ENCODE measurements around the gene NR6A1.

Gene NR6A1

DNA sequence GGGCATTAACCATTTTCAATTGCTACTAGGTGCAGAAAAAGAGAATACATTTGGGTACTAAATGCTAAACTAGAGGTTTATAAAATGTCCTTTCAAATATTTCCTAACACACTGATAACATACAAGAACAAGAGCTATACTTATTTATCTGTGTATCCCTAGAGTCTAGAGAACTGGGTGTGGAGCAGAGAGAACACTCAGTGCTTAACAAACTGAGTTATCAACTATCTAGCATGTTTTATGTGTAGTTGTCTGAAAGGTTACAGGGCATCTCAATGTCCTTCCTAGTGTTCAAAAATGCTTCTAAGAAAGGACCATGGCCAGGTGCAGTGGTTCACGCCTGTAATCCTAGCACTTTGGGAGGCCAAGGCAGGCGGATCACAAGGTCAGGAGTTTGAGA is 40.3 kb downstream of the NR6A1 start:
- Histone ChIP-seq H3K9ac (ENCODE audit: low read length) (no peak overlapping the region), H3K4ac (ENCODE audit: low read depth, low read length) (no peak overlapping the region), H3K79me1 (ENCODE audit: low read length) (peaks cover 3% of the 10 kb centered on the region), H3K4me2 (ENCODE audit: low read length) (no peak overlapping the region), H2BK120ac (ENCODE audit: low read depth, low read length) (no peak overlapping the region), H4K8ac (ENCODE audit: low read depth, low read length) (no peak overlapping the region), H2AK5ac (ENCODE audit: low read length) (no peak overlapping the region), H2BK5ac (ENCODE audit: low read length) (no peak overlapping the region), H2BK15ac (replicated peaks; ENCODE audit: low read depth) (no peak overlapping the region), H3K23ac (ENCODE audit: low read length) (no peak overlapping the region), H3K27ac (ENCODE audit: low read depth, low read length) (no peak overlapping the region), H3K36me3 (ENCODE audit: control insufficient read depth, insufficient read depth, low read length) (no peaks in the 10 kb centered on the region), H3K4me3 (ENCODE audit: low read length) (no peak overlapping the region), H3K79me2 (ENCODE audit: control insufficient read depth, insufficient read depth, low read length) (peaks cover 4% of the 10 kb centered on the region), H3K56ac (ENCODE audit: low read length) (no peak overlapping the region), H4K5ac (ENCODE audit: low read length) (no peak overlapping the region), H3K27me3 (ENCODE audit: insufficient read depth, low read length, poor library complexity) (no peaks in the 10 kb centered on the region), H3K18ac (ENCODE audit: low read length) (no peak overlapping the region), H3K4me1 (ENCODE audit: control insufficient read depth, low read depth, low read length) (no peaks in the 10 kb centered on the region)
- WGBS (ENCODE audit: extremely low coverage, insufficient coverage, low lambda C conversion rate), result no CpG with 5 or more reads among the region's 2 CpGs
- no peak for DNase-seq

DNA sequence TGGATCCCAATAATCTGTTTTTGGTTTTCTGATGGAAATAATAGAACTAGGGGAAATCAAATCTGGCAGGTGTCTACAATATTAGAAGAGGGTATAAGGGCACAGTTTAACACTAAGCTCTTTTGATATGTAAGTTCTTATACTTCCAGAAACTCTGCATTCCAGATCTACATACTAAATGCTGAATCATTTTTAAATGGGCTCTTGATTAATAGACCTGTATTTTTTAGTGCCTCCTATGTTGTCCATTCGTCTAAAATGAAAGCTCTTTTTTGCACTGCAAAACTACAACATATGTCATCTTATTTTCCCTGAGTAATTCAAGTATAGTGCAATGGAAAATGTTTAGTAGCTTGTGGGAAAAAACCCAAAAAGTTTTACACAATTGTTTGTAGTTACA is 44.2 kb downstream of the NR6A1 start:
- Histone ChIP-seq H3K4ac (ENCODE audit: low read depth, low read length) (no peak overlapping the region), H2BK5ac (ENCODE audit: low read length) (no peak overlapping the region), H2BK15ac (replicated peaks; ENCODE audit: low read depth) (no peak overlapping the region), H3K23ac (ENCODE audit: low read length) (no peak overlapping the region), H3K79me1 (ENCODE audit: low read length) (no peaks in the 10 kb centered on the region), H3K79me2 (ENCODE audit: control insufficient read depth, insufficient read depth, low read length) (no peaks in the 10 kb centered on the region), H3K56ac (ENCODE audit: low read length) (no peak overlapping the region), H3K4me1 (ENCODE audit: control insufficient read depth, low read depth, low read length) (no peaks in the 10 kb centered on the region), H4K5ac (ENCODE audit: low read length) (no peak overlapping the region), H3K4me3 (ENCODE audit: low read length) (no peak overlapping the region), H2AK5ac (ENCODE audit: low read length) (no peak overlapping the region), H2BK120ac (ENCODE audit: low read depth, low read length) (no peak overlapping the region), H3K9ac (ENCODE audit: low read length) (no peak overlapping the region), H4K8ac (ENCODE audit: low read depth, low read length) (no peak overlapping the region), H3K27ac (ENCODE audit: low read depth, low read length) (no peak overlapping the region), H3K18ac (ENCODE audit: low read length) (no peak overlapping the region), H3K4me2 (ENCODE audit: low read length) (no peak overlapping the region), H3K36me3 (ENCODE audit: control insufficient read depth, insufficient read depth, low read length) (no peaks in the 10 kb centered on the region), H3K27me3 (ENCODE audit: insufficient read depth, low read length, poor library complexity) (no peaks in the 10 kb centered on the region)
- no peak for DNase-seq
- no CpG with 5 or more reads among the region's 1 CpG for WGBS (ENCODE audit: extremely low coverage, insufficient coverage, low lambda C conversion rate)

DNA sequence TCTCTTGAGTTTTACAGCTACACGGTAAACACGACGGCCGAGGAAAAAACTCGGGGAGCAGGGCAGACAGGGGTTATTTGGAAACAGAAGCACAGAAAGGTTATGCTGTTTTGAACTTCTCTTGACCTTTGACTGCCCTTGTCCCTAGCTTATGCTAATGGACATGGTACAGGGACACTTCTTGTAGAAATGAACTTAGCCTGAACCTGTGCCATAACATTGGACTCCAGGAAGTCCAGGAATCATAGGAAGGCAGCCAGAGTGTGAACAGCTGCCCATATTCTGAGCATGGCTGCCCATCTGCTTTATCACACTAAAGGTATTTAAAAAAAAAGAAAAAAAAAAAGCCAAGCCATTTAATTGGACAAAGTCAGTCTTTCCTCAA is 46.1 kb downstream of the NR6A1 start:
- H3K4me2 ChIP-seq (ENCODE audit: low read length), result no peak overlapping the region
- no peaks in the 10 kb centered on the region for H3K79me2 ChIP-seq (ENCODE audit: control insufficient read depth, insufficient read depth, low read length)
- no peaks in the 10 kb centered on the region for H3K79me1 ChIP-seq (ENCODE audit: low read length)
- no peak overlapping the region for H4K5ac ChIP-seq (ENCODE audit: low read length)
- no peak overlapping the region for H3K27ac ChIP-seq (ENCODE audit: low read depth, low read length)
- H2AK5ac ChIP-seq (ENCODE audit: low read length), result no peak overlapping the region
- no peak for DNase-seq
- H3K9ac ChIP-seq (ENCODE audit: low read length), result no peak overlapping the region
- no peak overlapping the region for H3K4me3 ChIP-seq (ENCODE audit: low read length)
- H3K27me3 ChIP-seq (ENCODE audit: insufficient read depth, low read length, poor library complexity), result no peaks in the 10 kb centered on the region
- H3K56ac ChIP-seq (ENCODE audit: low read length), result no peak overlapping the region
- no peaks in the 10 kb centered on the region for H3K36me3 ChIP-seq (ENCODE audit: control insufficient read depth, insufficient read depth, low read length)
- no peak overlapping the region for H2BK5ac ChIP-seq (ENCODE audit: low read length)
- H3K23ac ChIP-seq (ENCODE audit: low read length), result no peak overlapping the region
- no peak overlapping the region for H3K4ac ChIP-seq (ENCODE audit: low read depth, low read length)
- H4K8ac ChIP-seq (ENCODE audit: low read depth, low read length), result no peak overlapping the region
- no CpG with 5 or more reads among the region's 5 CpGs for WGBS (ENCODE audit: extremely low coverage, insufficient coverage, low lambda C conversion rate)
- H3K4me1 ChIP-seq (ENCODE audit: control insufficient read depth, low read depth, low read length), result peaks cover 8% of the 10 kb centered on the region
- H3K18ac ChIP-seq (ENCODE audit: low read length), result no peak overlapping the region
- no peak overlapping the region for H2BK15ac ChIP-seq (replicated peaks; ENCODE audit: low read depth)
- H2BK120ac ChIP-seq (ENCODE audit: low read depth, low read length), result no peak overlapping the region

- H4K5ac ChIP-seq (ENCODE audit: low read length), result no peak overlapping the region
- H3K27ac ChIP-seq (ENCODE audit: low read depth, low read length), result no peak overlapping the region
- no peak overlapping the region for H3K4me2 ChIP-seq (ENCODE audit: low read length)
- H3K4me3 ChIP-seq (ENCODE audit: low read length), result no peak overlapping the region
- no peak overlapping the region for H2AK5ac ChIP-seq (ENCODE audit: low read length)
- no peaks in the 10 kb centered on the region for H3K36me3 ChIP-seq (ENCODE audit: control insufficient read depth, insufficient read depth, low read length)
- H3K56ac ChIP-seq (ENCODE audit: low read length), result no peak overlapping the region
- no peaks in the 10 kb centered on the region for H3K27me3 ChIP-seq (ENCODE audit: insufficient read depth, low read length, poor library complexity)
- H2BK15ac ChIP-seq (replicated peaks; ENCODE audit: low read depth), result no peak overlapping the region
- no CpG with 5 or more reads among the region's 3 CpGs for WGBS (ENCODE audit: extremely low coverage, insufficient coverage, low lambda C conversion rate)
- H2BK120ac ChIP-seq (ENCODE audit: low read depth, low read length), result no peak overlapping the region
- no peak overlapping the region for H3K23ac ChIP-seq (ENCODE audit: low read length)
- no peaks in the 10 kb centered on the region for H3K79me1 ChIP-seq (ENCODE audit: low read length)
- no peak overlapping the region for H3K18ac ChIP-seq (ENCODE audit: low read length)
- no peak overlapping the region for H3K4ac ChIP-seq (ENCODE audit: low read depth, low read length)
- peaks cover 8% of the 10 kb centered on the region for H3K4me1 ChIP-seq (ENCODE audit: control insufficient read depth, low read depth, low read length)
- no peak for DNase-seq
- H2BK5ac ChIP-seq (ENCODE audit: low read length), result no peak overlapping the region
- H3K9ac ChIP-seq (ENCODE audit: low read length), result no peak overlapping the region
- no peak overlapping the region for H4K8ac ChIP-seq (ENCODE audit: low read depth, low read length)
- H3K79me2 ChIP-seq (ENCODE audit: control insufficient read depth, insufficient read depth, low read length), result no peaks in the 10 kb centered on the region
Observed at GRCh38 chr9:124724415-124725067, 46.6 kb downstream of the NR6A1 start.

GRCh38 chr9:124723352-124723751 is 47.8 kb downstream of the NR6A1 start:
- no peak overlapping the region for H3K9ac ChIP-seq (ENCODE audit: low read length)
- DNase-seq, result no peak
- no peak overlapping the region for H3K18ac ChIP-seq (ENCODE audit: low read length)
- no peak overlapping the region for H4K5ac ChIP-seq (ENCODE audit: low read length)
- no peaks in the 10 kb centered on the region for H3K79me1 ChIP-seq (ENCODE audit: low read length)
- H2BK15ac ChIP-seq (replicated peaks; ENCODE audit: low read depth), result no peak overlapping the region
- H3K4me2 ChIP-seq (ENCODE audit: low read length), result no peak overlapping the region
- H2BK5ac ChIP-seq (ENCODE audit: low read length), result no peak overlapping the region
- H3K4me1 ChIP-seq (ENCODE audit: control insufficient read depth, low read depth, low read length), result peaks cover 8% of the 10 kb centered on the region
- no peak overlapping the region for H3K4ac ChIP-seq (ENCODE audit: low read depth, low read length)
- H4K8ac ChIP-seq (ENCODE audit: low read depth, low read length), result no peak overlapping the region
- H3K79me2 ChIP-seq (ENCODE audit: control insufficient read depth, insufficient read depth, low read length), result no peaks in the 10 kb centered on the region
- no peak overlapping the region for H3K27ac ChIP-seq (ENCODE audit: low read depth, low read length)
- no peaks in the 10 kb centered on the region for H3K27me3 ChIP-seq (ENCODE audit: insufficient read depth, low read length, poor library complexity)
- H3K36me3 ChIP-seq (ENCODE audit: control insufficient read depth, insufficient read depth, low read length), result no peaks in the 10 kb centered on the region
- H2BK120ac ChIP-seq (ENCODE audit: low read depth, low read length), result no peak overlapping the region
- WGBS (ENCODE audit: extremely low coverage, insufficient coverage, low lambda C conversion rate), result no CpG with 5 or more reads among the region's 2 CpGs
- no peak overlapping the region for H3K23ac ChIP-seq (ENCODE audit: low read length)
- H3K56ac ChIP-seq (ENCODE audit: low read length), result no peak overlapping the region
- H2AK5ac ChIP-seq (ENCODE audit: low read length), result no peak overlapping the region
- H3K4me3 ChIP-seq (ENCODE audit: low read length), result no peak overlapping the region

All from mesendoderm (in vitro differentiated cells).